Smooth muscle cell (in vitro differentiated cells): ENCODE data around the gene GUCY2F. TPM values are rescaled to one million over a fixed set of nuclear protein-coding genes. Genes with fewer than 3 reads are reported as not detected.

ENCODE experiments used
- DNase-seq: peaks from one replicate; lab custom pipeline; 2025; ENCODE audit not compliant: unreplicated experiment; lab: John Stamatoyannopoulos, UW
- H2AFZ ChIP-seq: fragments of 200-600 bp; sonication (generic); 2 replicates; pipeline ENCODE4 v1.6.0; 2016; ENCODE audit warnings: antibody characterized with exemption, low read depth, mild to moderate bottlenecking
- H3F3A ChIP-seq: fragments of 200-600 bp; sonication (generic); 2 replicates; pipeline ENCODE4 v1.6.0; 2017; ENCODE audit warnings: antibody characterized with exemption, low read depth
- H3K27ac ChIP-seq: fragments of 200-600 bp; sonication (generic); 2 replicates; pipeline ENCODE4 v1.5.1; 2016; ENCODE audit warnings: low read depth, mild to moderate bottlenecking
- H3K27me3 ChIP-seq: fragments of 200-600 bp; sonication (generic); 2 replicates; pipeline ENCODE4 v1.6.1; 2016; ENCODE audit warnings: low read depth, mild to moderate bottlenecking
- H3K36me3 ChIP-seq: fragments of 200-600 bp; sonication (generic); 2 replicates; pipeline ENCODE4 v1.5.1; 2016; ENCODE audit warnings: low read depth
- H3K4me1 ChIP-seq: fragments of 200-600 bp; sonication (generic); 2 replicates; pipeline ENCODE4 v1.5.1; 2016; ENCODE audit warnings: low read depth
- H3K4me2 ChIP-seq: fragments of 200-600 bp; sonication (generic); 2 replicates; pipeline ENCODE4 v1.6.0; 2016; ENCODE audit warnings: mild to moderate bottlenecking
- H3K4me3 ChIP-seq: fragments of 200-600 bp; sonication (generic); 2 replicates; pipeline ENCODE4 v1.5.1; 2016; ENCODE audit warnings: mild to moderate bottlenecking
- H3K79me2 ChIP-seq: fragments of 200-600 bp; sonication (generic); 2 replicates; pipeline ENCODE4 v1.6.0; 2016; ENCODE audit warnings: low read depth, mild to moderate bottlenecking
- H3K9ac ChIP-seq: fragments of 200-600 bp; sonication (generic); 2 replicates; pipeline ENCODE4 v1.6.0; 2016; ENCODE audit warnings: low read depth
- H3K9me3 ChIP-seq: fragments of 200-600 bp; sonication (generic); replicated peaks from 2 replicates; pipeline ENCODE4 v1.5.1; 2016; ENCODE audit warnings: low read depth
- H4K20me1 ChIP-seq: fragments of 200-600 bp; sonication (generic); 2 replicates; pipeline ENCODE4 v1.6.0; 2016; ENCODE audit warnings: low read depth
- CTCF ChIP-seq: fragments of 200-600 bp; sonication (generic); IDR thresholded peaks from 2 replicates; pipeline ENCODE4 v1.5.1; 2017; ENCODE audit warnings: borderline replicate concordance, mild to moderate bottlenecking, antibody characterized with exemption; ENCODE audit not compliant: insufficient read depth, poor library complexity, severe bottlenecking
- WGBS: methylation state at CpG from one replicate; pipeline ENCODE4 v1.1.7; 2016; ENCODE audit warnings: low lambda C conversion rate; 5-methylcytosine and 5-hydroxymethylcytosine counted together
- polyA plus RNA-seq: library from polyadenylated mRNA; unstranded; fragments of >200 nt; fragmentation: Nextera tagmentation; extraction: Ambion mirVana; gene quantifications from 2 replicates; pipeline ENCODE4 v1.2.1, GENCODE V29; 2016
- total RNA-seq: library from RNA; depleted of rRNA; stranded (reverse); fragments of >200 nt; gene quantifications from 2 replicates; pipeline ENCODE4 v1.2.3, GENCODE V29; 2014

Gene GUCY2F
- total and polyA plus RNA-seq, 2 experiments from 2014 or later: not detected

- H3K9me3 ChIP-seq: no peaks in the 10 kb centered on the region
- WGBS: 91% methylated on average over 3 of the region's 3 CpGs
- H2AFZ ChIP-seq: no peak overlapping the region
- no peaks in the 10 kb centered on the region for H3K36me3 ChIP-seq
- no peak for TF ChIP-seq CTCF
- no peaks in the 10 kb centered on the region for H3F3A ChIP-seq
- no peaks in the 10 kb centered on the region for H3K79me2 ChIP-seq
- H3K4me1 ChIP-seq: peaks cover 7% of the 10 kb centered on the region
- no peaks in the 10 kb centered on the region for H4K20me1 ChIP-seq
- H3K4me3 ChIP-seq: no peak overlapping the region
- no peak overlapping the region for H3K27ac ChIP-seq
- no peak for DNase-seq
- no peak overlapping the region for H3K9ac ChIP-seq
- no peak overlapping the region for H3K4me2 ChIP-seq
- H3K27me3 ChIP-seq: no peaks in the 10 kb centered on the region
Measured at GRCh38 chrX:109448282-109448938, 33.5 kb downstream of the GUCY2F start.

DNA sequence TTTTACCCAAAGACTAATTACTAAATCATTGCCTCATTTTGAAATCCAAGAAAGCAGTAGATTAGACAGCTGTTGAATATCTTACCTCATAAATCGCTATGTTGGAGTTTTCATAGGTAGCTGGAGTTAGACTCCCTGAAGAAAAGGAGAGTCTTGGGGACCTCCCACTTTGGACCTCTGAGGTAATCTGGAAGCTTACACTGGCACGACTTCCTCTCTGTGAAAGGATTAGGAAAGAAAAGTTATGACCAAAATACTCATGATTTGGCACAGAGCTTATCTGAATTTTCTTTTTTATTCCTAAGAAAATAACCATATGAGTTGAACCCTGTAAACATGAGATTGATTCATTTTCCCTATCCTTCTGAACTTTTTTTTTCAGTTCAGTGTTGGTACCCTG is 40.6 kb downstream of the GUCY2F start:
- Histone ChIP-seq H3K4me3 (no peak overlapping the region), H3K9me3 (no peaks in the 10 kb centered on the region), H3K27me3 (no peaks in the 10 kb centered on the region), H3K4me1 (no peaks in the 10 kb centered on the region), H3K36me3 (no peaks in the 10 kb centered on the region), H2AFZ (no peak overlapping the region), H3K27ac (no peak overlapping the region), H3K9ac (no peak overlapping the region), H3K79me2 (no peaks in the 10 kb centered on the region), H3K4me2 (no peak overlapping the region), H3F3A (no peaks in the 10 kb centered on the region), H4K20me1 (no peaks in the 10 kb centered on the region)
- no peak for DNase-seq
- no peak for TF ChIP-seq CTCF
- 83% methylated on average over 2 of the region's 2 CpGs for WGBS

GRCh38 chrX:109440475-109440874 is 41.4 kb downstream of the GUCY2F start:
- H3K79me2 ChIP-seq: no peaks in the 10 kb centered on the region
- no peak for DNase-seq
- H3K36me3 ChIP-seq: no peaks in the 10 kb centered on the region
- H3F3A ChIP-seq: no peaks in the 10 kb centered on the region
- H2AFZ ChIP-seq: no peak overlapping the region
- H3K27me3 ChIP-seq: no peaks in the 10 kb centered on the region
- no peak overlapping the region for H3K27ac ChIP-seq
- no peaks in the 10 kb centered on the region for H3K4me1 ChIP-seq
- H3K4me2 ChIP-seq: no peak overlapping the region
- no peak overlapping the region for H3K4me3 ChIP-seq
- H3K9ac ChIP-seq: no peak overlapping the region
- H4K20me1 ChIP-seq: no peaks in the 10 kb centered on the region
- no peaks in the 10 kb centered on the region for H3K9me3 ChIP-seq
- TF ChIP-seq CTCF: no peak

- TF ChIP-seq CTCF: no peak
- no peak overlapping the region for H3K27ac ChIP-seq
- H3K4me3 ChIP-seq: no peak overlapping the region
- WGBS: 86% methylated on average over 2 of the region's 2 CpGs
- H2AFZ ChIP-seq: no peak overlapping the region
- H3K4me2 ChIP-seq: no peak overlapping the region
- H3K9me3 ChIP-seq: no peaks in the 10 kb centered on the region
- H3K9ac ChIP-seq: no peak overlapping the region
- H3K79me2 ChIP-seq: no peaks in the 10 kb centered on the region
- H3K4me1 ChIP-seq: peaks cover 14% of the 10 kb centered on the region
- H3K27me3 ChIP-seq: no peaks in the 10 kb centered on the region
- H3K36me3 ChIP-seq: no peaks in the 10 kb centered on the region
- DNase-seq: no peak
- H4K20me1 ChIP-seq: no peaks in the 10 kb centered on the region
- no peaks in the 10 kb centered on the region for H3F3A ChIP-seq
Measured at GRCh38 chrX:109409181-109409580, 72.7 kb downstream of the GUCY2F start.
